Sigmoid colon (tissue), 7 donors: ENCODE measurements around the gene CRYGS. TPM values are rescaled to one million over a fixed set of nuclear protein-coding genes. Genes with fewer than 3 reads are reported as not detected.
A peak's percentile ranks its signal among the peaks of the same experiment; 100 is the strongest.
"Not testable (repeated sequence)": the region's sequence is repeated elsewhere in the genome, so short reads cannot be mapped to it uniquely, and the experiment has no call there.

ENCODE experiments used
- DNase-seq: peaks from one replicate; pipeline ENCODE4 v3.0.0-alpha.2; 2019
- H3K27ac ChIP-seq, 4 donors: fragments of 200-600 bp; sonication (generic); one replicate each; pipeline ENCODE4 v1.5.1; 2016 to 2019; ENCODE audit warnings: mild to moderate bottlenecking in 1 of 4
- H3K27me3 ChIP-seq, 3 donors: fragments of 200-600 bp; sonication (generic); one replicate each; pipeline ENCODE4 v1.5.1; 2019; ENCODE audit warnings: mild to moderate bottlenecking in 1 of 3
- H3K36me3 ChIP-seq, 4 donors: fragments of 200-600 bp; sonication (generic); one replicate each; pipeline ENCODE4 v1.5.1; 2016 to 2019
- H3K4me1 ChIP-seq, 4 donors: fragments of 200-600 bp; sonication (generic); one replicate each; pipeline ENCODE4 v1.5.1; 2017 to 2019
- H3K4me3 ChIP-seq, 4 donors: fragments of 200-600 bp; sonication (generic); one replicate each; pipeline ENCODE4 v1.5.1; 2017 to 2019; ENCODE audit warnings: mild to moderate bottlenecking in 2 of 4, moderate library complexity in 1 of 4
- H3K9me3 ChIP-seq, 4 donors: fragments of 200-600 bp in 3 of 4; sonication (generic) in 3 of 4; one replicate each; pipeline versions ENCODE4 v1.5.1 to v1.6.1; 2013 to 2019
- EP300 ChIP-seq, 4 donors: sonication (generic); formaldehyde crosslinking; IDR thresholded peaks; one replicate each; pipeline ENCODE4 v1.6.1; 2017; ENCODE audit warnings: antibody characterized with exemption in 4 of 4
- POLR2A ChIP-seq, 2 donors: fragments of 450-650 bp; IDR thresholded peaks; one replicate each; pipeline ENCODE4 v1.6.1; 2016; ENCODE audit warnings: antibody characterized with exemption in 2 of 2, mild to moderate bottlenecking in 2 of 2, moderate library complexity in 2 of 2
- POLR2AphosphoS5 ChIP-seq, 4 donors: sonication (generic); formaldehyde crosslinking; IDR thresholded peaks; one replicate each; pipeline ENCODE4 v1.6.1; 2017; ENCODE audit warnings: antibody characterized with exemption in 4 of 4
- WGBS, 2 donors: extraction: QIAGEN DNeasy Blood & Tissue Kit; methylation state at CpG; one replicate each; pipeline ENCODE4 v1.1.7; 2013; 5-methylcytosine and 5-hydroxymethylcytosine counted together
- intact Hi-C: fragments of 100-400 bp; cut with DNase I; formaldehyde crosslinking; loops from one replicate; pipeline ENCODE4 v1.15.1; 2023
- polyA plus RNA-seq, 3 donors: library from polyadenylated mRNA; stranded (reverse); fragments of 200-250 nt; gene quantifications; one replicate each; pipeline ENCODE4 v1.2.3, GENCODE V29; 2013
- total RNA-seq, 4 donors: library from RNA; depleted of rRNA; stranded (reverse); fragments of >200 nt; gene quantifications; one replicate each; pipeline ENCODE4 v1.1.0, GENCODE V29; 2016
- TF ChIP-seq, protein P1 (sequence below), 4 experiments: fragments of 450-650 bp in 3 of 4; fragments of 200-600 bp in 1 of 4; IDR thresholded peaks; one replicate each; pipeline ENCODE4 v1.5.1; 2016 to 2019; ENCODE audit warnings: antibody characterized with exemption in 4 of 4, mild to moderate bottlenecking in 3 of 4, moderate library complexity in 2 of 4
- donor health status: healthy with polysubstance abuse.
- donor health status: Bipolar disorder and iron deficiency.
- donor health status: healthy.

Gene CRYGS
- total and polyA plus RNA-seq, 7 donors: 1.5 to 5.0 (median 3.1) TPM; not detected in 2

- no peaks in the 10 kb centered on the region for H3K36me3 ChIP-seq
- 74 to 78% methylated on average over 3 of the region's 3 CpGs for WGBS, 2 donors
- H3K27me3 ChIP-seq: no peaks in the 10 kb centered on the region
- no peak for DNase-seq
- H3K9me3 ChIP-seq: no peaks in the 10 kb centered on the region
- TF ChIP-seq EP300 (IDR thresholded peaks at IDR 0.05) (no peak), POLR2A (IDR thresholded peaks at IDR 0.05) (no peak), POLR2AphosphoS5 (IDR thresholded peaks at IDR 0.05) (no peak)
- TF ChIP-seq, protein P1, sequence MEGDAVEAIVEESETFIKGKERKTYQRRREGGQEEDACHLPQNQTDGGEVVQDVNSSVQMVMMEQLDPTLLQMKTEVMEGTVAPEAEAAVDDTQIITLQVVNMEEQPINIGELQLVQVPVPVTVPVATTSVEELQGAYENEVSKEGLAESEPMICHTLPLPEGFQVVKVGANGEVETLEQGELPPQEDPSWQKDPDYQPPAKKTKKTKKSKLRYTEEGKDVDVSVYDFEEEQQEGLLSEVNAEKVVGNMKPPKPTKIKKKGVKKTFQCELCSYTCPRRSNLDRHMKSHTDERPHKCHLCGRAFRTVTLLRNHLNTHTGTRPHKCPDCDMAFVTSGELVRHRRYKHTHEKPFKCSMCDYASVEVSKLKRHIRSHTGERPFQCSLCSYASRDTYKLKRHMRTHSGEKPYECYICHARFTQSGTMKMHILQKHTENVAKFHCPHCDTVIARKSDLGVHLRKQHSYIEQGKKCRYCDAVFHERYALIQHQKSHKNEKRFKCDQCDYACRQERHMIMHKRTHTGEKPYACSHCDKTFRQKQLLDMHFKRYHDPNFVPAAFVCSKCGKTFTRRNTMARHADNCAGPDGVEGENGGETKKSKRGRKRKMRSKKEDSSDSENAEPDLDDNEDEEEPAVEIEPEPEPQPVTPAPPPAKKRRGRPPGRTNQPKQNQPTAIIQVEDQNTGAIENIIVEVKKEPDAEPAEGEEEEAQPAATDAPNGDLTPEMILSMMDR (IDR thresholded peaks at IDR 0.05): no peak
- no peak overlapping the region for H3K4me3 ChIP-seq
- no peak overlapping the region for H3K27ac ChIP-seq
- intact Hi-C loops: no loop called here
- peaks cover 0 to 6% (median 0%) of the 10 kb centered on the region in 4 donors for H3K4me1 ChIP-seq
Measured at GRCh38 chr3:186506191-186506739, 37.9 kb downstream of the CRYGS start.

DNA sequence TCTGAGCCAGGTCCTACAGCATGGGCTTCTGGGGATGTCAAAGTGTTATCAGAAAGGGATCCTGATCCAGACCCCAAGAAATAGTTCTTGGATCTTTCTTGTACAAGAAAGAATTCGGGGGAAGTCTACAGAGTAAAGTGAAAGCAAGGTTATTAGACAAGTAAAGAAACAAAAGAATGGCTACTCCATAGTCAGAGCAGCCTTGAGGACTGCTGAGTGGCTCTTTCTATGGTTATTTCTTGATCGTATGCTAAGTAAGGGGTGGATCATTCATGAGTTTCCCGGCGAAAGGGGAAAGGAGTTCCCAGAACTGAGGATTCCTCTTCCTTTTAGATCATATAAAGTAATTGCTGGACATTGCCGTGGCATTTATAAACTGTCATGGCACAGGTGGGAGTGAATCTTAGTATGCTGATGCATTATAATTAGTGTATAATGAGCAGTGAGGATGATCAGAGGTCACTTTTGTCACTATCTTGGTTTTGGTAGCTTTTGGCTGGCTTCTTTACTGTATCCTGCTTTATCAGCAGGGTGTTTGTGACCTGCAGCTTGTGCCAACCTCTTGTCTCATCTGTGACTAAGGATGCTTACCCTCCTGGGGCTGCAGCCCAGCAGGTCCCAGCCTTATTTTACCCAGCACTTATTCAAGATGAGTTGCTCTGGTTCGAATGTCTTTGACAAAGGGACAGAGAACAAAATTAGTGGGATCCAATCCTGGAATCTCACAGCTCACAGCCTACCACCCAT, 41.0 kb downstream of the CRYGS start:
- Histone ChIP-seq H3K27ac (peak overlapping the region in 1 of 4 donors; percentile 3), H3K36me3 (no peaks in the 10 kb centered on the region), H3K27me3 (no peaks in the 10 kb centered on the region), H3K4me3 (peak overlapping the region in 2 of 4 donors; percentile 6 to 11), H3K9me3 (no peaks in the 10 kb centered on the region), H3K4me1 (peaks cover 0 to 6% (median 0%) of the 10 kb centered on the region in 4 donors)
- DNase-seq: no peak
- intact Hi-C loops: no loop called here
- WGBS, 2 donors: 58 to 70% methylated on average over 6 of the region's 6 CpGs
- TF ChIP-seq POLR2A (IDR thresholded peaks at IDR 0.05) (no peak), POLR2AphosphoS5 (IDR thresholded peaks at IDR 0.05) (no peak), EP300 (IDR thresholded peaks at IDR 0.05) (no peak)
- TF ChIP-seq, protein P1 (IDR thresholded peaks at IDR 0.05): no peak

DNA sequence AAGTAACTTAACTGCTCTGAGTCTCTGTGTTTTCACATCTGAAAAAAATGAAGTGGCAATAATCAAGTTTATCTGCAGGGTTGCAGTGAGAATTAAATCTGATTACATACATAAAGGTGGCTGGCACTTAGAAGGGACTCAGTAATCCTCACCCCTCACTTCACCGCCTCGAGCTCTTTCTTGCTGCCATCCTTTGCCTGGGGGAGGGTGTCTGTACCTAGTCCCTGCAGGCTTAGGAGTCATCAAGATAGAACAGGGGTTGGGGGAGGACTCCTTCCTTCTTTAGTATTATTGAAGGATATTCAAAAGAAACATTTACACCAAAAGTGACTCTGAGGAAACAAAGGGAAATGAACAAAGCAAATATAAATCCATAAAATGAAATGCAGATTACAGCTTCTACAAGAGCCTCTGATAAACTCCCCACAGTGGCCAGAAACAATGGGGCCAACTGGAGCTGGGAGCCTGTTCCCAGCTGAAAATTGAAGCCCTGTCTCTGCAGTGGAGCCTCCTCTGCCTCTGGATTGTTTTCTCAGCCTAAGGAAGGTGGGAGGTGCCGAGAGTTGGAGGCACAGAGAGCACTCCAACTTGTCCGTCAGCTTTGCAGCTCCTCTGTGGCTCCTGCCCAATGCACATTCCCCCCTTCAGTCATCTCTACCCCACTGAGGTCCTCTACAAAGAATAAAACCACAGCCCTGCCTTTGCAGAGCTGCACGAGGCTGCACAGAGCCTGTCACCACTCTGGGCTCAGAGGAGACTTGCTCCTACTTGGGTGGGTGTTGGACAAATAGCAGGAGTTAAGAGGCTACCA, 41.8 kb downstream of the CRYGS start:
- TF ChIP-seq POLR2A (IDR thresholded peaks at IDR 0.05) (no peak), EP300 (IDR thresholded peaks at IDR 0.05) (no peak), POLR2AphosphoS5 (IDR thresholded peaks at IDR 0.05) (no peak)
- TF ChIP-seq, protein P1 (IDR thresholded peaks at IDR 0.05): no peak

DNA sequence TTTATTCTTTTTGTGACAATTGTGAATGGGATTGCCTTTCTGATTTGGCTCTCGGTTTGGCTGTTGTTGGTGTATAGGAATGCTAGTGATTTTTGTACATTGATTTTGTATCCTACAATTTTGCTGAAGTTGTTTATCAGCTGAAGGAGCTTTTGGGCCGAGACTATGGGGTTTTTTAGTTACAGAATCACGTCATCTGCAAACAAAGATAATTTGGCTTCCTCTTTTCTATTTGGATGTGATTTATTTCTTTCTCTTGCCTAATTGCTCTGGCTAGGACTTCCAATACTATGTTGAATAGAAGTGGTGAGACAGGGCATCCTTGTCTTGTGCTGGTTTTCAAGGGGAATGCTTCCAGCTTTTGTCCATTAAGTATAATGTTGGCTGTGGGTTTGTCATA, 44.2 kb downstream of the CRYGS start:
- H3K27me3 ChIP-seq, DNase-seq, H3K9me3 ChIP-seq, intact Hi-C loops, H3K4me1 ChIP-seq, H3K4me3 ChIP-seq, H3K27ac ChIP-seq, H3K36me3 ChIP-seq: not testable (repeated sequence)
- WGBS, 2 donors: 58 to 71% methylated on average over 3 of the region's 3 CpGs

More for the DNA sequence above, 41.8 kb downstream of the CRYGS start:
- peaks cover 0 to 6% (median 0%) of the 10 kb centered on the region in 4 donors for H3K4me1 ChIP-seq
- 48 to 55% methylated on average over 5 of the region's 5 CpGs for WGBS, 2 donors
- intact Hi-C loops: no loop called here
- no peaks in the 10 kb centered on the region for H3K27me3 ChIP-seq
- no peaks in the 10 kb centered on the region for H3K9me3 ChIP-seq
- no peaks in the 10 kb centered on the region for H3K36me3 ChIP-seq
- DNase-seq: no peak
- H3K27ac ChIP-seq: peak overlapping the region in 1 of 4 donors; percentile 3
- peak overlapping the region in 2 of 4 donors; percentile 6 to 11 for H3K4me3 ChIP-seq

GRCh38 chr3:186498022-186498421, 46.2 kb downstream of the CRYGS start:
- 91 to 97% methylated on average over 2 of the region's 2 CpGs for WGBS, 2 donors
- H3K36me3 ChIP-seq, intact Hi-C loops, DNase-seq, H3K27ac ChIP-seq, H3K4me1 ChIP-seq, H3K4me3 ChIP-seq, H3K27me3 ChIP-seq, H3K9me3 ChIP-seq: not testable (repeated sequence)
